HepG2 (cell line): Measurements from ENCODE around the gene PCIF1. TPM values are rescaled to one million over a fixed set of nuclear protein-coding genes. Genes with fewer than 3 reads are reported as not detected.

Experiments used
- BRCA1 ChIP-seq: sonication (generic); formaldehyde crosslinking; IDR thresholded peaks from 2 replicates; pipeline ENCODE4 v1.4.0; 2020; ENCODE audit warnings: missing genetic modification reagents
- CBX2 ChIP-seq, 2 experiments: fragments of 200-600 bp in 1 of 2; sonication (generic); formaldehyde crosslinking in 1 of 2; IDR thresholded peaks; 2 replicates each; pipeline versions ENCODE4 v1.7.0 to v1.8.1; 2018 to 2022; ENCODE audit warnings: low read depth in 2 of 2, low read length in 1 of 2, mild to moderate bottlenecking in 1 of 2, missing genetic modification reagents in 1 of 2
- FOXK1 ChIP-seq: sonication (generic); formaldehyde crosslinking; IDR thresholded peaks from 2 replicates; pipeline ENCODE4 v1.4.0; 2020; ENCODE audit warnings: low read depth, missing genetic modification reagents, borderline replicate concordance
- HNF4A ChIP-seq: sonication (generic); formaldehyde crosslinking; IDR thresholded peaks from 2 replicates; pipeline ENCODE4 v1.4.0; 2020; ENCODE audit warnings: missing genetic modification reagents
- IKZF5 ChIP-seq: IDR thresholded peaks from 2 replicates; pipeline ENCODE4 v1.6.1; 2018; ENCODE audit warnings: missing genetic modification reagents, mild to moderate bottlenecking, missing compliant biosample characterization
- JUNB ChIP-seq: sonication (generic); formaldehyde crosslinking; IDR thresholded peaks from 2 replicates; pipeline ENCODE4 v1.8.0; 2022; ENCODE audit warnings: missing genetic modification reagents, mild to moderate bottlenecking, borderline replicate concordance
- KAT2B ChIP-seq: fragments of 150-350 bp; IDR thresholded peaks from 2 replicates; pipeline ENCODE4 v1.6.1; 2014; ENCODE audit warnings: low read depth, low read length, borderline replicate concordance
- MXD3 ChIP-seq: IDR thresholded peaks from 2 replicates; pipeline ENCODE4 v1.6.1; 2016; ENCODE audit warnings: mild to moderate bottlenecking, missing biosample characterization, missing genetic modification reagents
- SATB2 ChIP-seq: sonication (generic); formaldehyde crosslinking; IDR thresholded peaks from 2 replicates; pipeline ENCODE4 v1.5.0; 2020; ENCODE audit warnings: missing genetic modification reagents
- SMAD9 ChIP-seq: sonication (generic); formaldehyde crosslinking; IDR thresholded peaks from 2 replicates; pipeline ENCODE4 v1.5.1; 2020; ENCODE audit warnings: mild to moderate bottlenecking, missing genetic modification reagents
- ZBTB7A ChIP-seq: sonication (generic); formaldehyde crosslinking; IDR thresholded peaks from 2 replicates; pipeline ENCODE4 v1.8.0; 2022; ENCODE audit warnings: mild to moderate bottlenecking, missing genetic modification reagents
- ZFP36 ChIP-seq: fragments of 150-350 bp; IDR thresholded peaks from 2 replicates; pipeline ENCODE4 v1.6.1; 2018; ENCODE audit warnings: borderline replicate concordance, low read length, low read depth; ENCODE audit not compliant: partially characterized antibody
- ZNF180 ChIP-seq: sonication (generic); formaldehyde crosslinking; IDR thresholded peaks from 2 replicates; pipeline ENCODE4 v1.4.0; 2020; ENCODE audit warnings: low read depth, missing genetic modification reagents, borderline replicate concordance
- ZNF230 ChIP-seq: sonication (generic); formaldehyde crosslinking; IDR thresholded peaks from 2 replicates; pipeline ENCODE4 v1.4.0; 2020; ENCODE audit warnings: mild to moderate bottlenecking, missing genetic modification reagents
- ZNF235 ChIP-seq: sonication (generic); formaldehyde crosslinking; IDR thresholded peaks from 2 replicates; pipeline ENCODE4 v1.8.1; 2023; ENCODE audit warnings: mild to moderate bottlenecking, missing genetic modification reagents, borderline replicate concordance
- ZNF253 ChIP-seq: sonication (generic); formaldehyde crosslinking; IDR thresholded peaks from 2 replicates; pipeline ENCODE4 v1.8.0; 2022; ENCODE audit warnings: mild to moderate bottlenecking, missing genetic modification reagents, borderline replicate concordance
- ZNF660 ChIP-seq: sonication (generic); formaldehyde crosslinking; IDR thresholded peaks from 2 replicates; pipeline ENCODE4 v1.5.1; 2020; ENCODE audit warnings: mild to moderate bottlenecking, low read depth, missing genetic modification reagents, borderline replicate concordance
- ZNF709 ChIP-seq: sonication (generic); formaldehyde crosslinking; IDR thresholded peaks from 2 replicates; pipeline ENCODE4 v1.5.0; 2020; ENCODE audit warnings: mild to moderate bottlenecking, missing genetic modification reagents
- ZNF775 ChIP-seq: sonication (generic); formaldehyde crosslinking; IDR thresholded peaks from 2 replicates; pipeline ENCODE4 v1.4.0; 2020; ENCODE audit warnings: missing genetic modification reagents, mild to moderate bottlenecking, moderate library complexity, borderline replicate concordance
- polyA plus RNA-seq, 8 experiments: library from polyadenylated mRNA; depleted of rRNA in 3 of 8; stranded (reverse) in 7 of 8; unstranded in 1 of 8; fragments of >200 nt; fragmentation: Illumina TruSeq in 4 of 8; extraction: Trizol in 4 of 8; gene quantifications; 2 replicates each; pipeline versions ENCODE4 v1.2.1 to v1.2.3, GENCODE V29; 2011 to 2016; ENCODE audit warnings: low read depth in 4 of 8, missing spikeins in 1 of 8, mixed read lengths in 1 of 8; ENCODE audit not compliant: insufficient read depth in 1 of 8
- total RNA-seq, 5 experiments: library from RNA; depleted of rRNA; stranded (reverse); fragments of >200 nt; fragmentation: Illumina TruSeq; extraction: Trizol; gene quantifications; 2 replicates each; pipeline ENCODE4 v1.2.3, GENCODE V29; 2016; ENCODE audit warnings: low read depth in 1 of 5
- TF ChIP-seq, protein P1 (sequence below): IDR thresholded peaks from 2 replicates; pipeline ENCODE4 v1.6.1; 2016
- TF ChIP-seq, protein P2 (sequence below): sonication (generic); formaldehyde crosslinking; IDR thresholded peaks from 2 replicates; pipeline ENCODE4 v1.9.0; 2021; ENCODE audit warnings: missing genetic modification reagents, borderline replicate concordance
- TF ChIP-seq, protein P3 (sequence below): sonication (generic); formaldehyde crosslinking; IDR thresholded peaks from 2 replicates; pipeline ENCODE4 v1.5.0; 2020; ENCODE audit warnings: mild to moderate bottlenecking, low read depth, missing genetic modification reagents, borderline replicate concordance

Gene PCIF1
- total and polyA plus RNA-seq, 2 of the 13 experiments (the other 11 are each of a cell fraction or from before 2014, with no cell fraction given): 20.9 to 24.4 TPM

- TF ChIP-seq, protein P1, sequence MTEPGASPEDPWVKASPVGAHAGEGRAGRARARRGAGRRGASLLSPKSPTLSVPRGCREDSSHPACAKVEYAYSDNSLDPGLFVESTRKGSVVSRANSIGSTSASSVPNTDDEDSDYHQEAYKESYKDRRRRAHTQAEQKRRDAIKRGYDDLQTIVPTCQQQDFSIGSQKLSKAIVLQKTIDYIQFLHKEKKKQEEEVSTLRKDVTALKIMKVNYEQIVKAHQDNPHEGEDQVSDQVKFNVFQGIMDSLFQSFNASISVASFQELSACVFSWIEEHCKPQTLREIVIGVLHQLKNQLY (CRISPR knock-in tag): peak; percentile 25; the same call in 1 of the 2 replicates
- TF ChIP-seq BRCA1 (CRISPR knock-in tag): peak; percentile 90; the same call in 1 of the 2 replicates
- no peak for TF ChIP-seq ZNF660 (CRISPR knock-in tag)
- no peak; the same call in 1 of the 2 replicates for TF ChIP-seq ZNF235 (CRISPR knock-in tag)
- TF ChIP-seq JUNB (CRISPR knock-in tag): no peak
- no peak; the same call in none of the 2 replicates for TF ChIP-seq ZNF709
- peak; percentile 95; the same call in 1 of the 2 replicates for TF ChIP-seq SMAD9
- no peak for TF ChIP-seq ZNF253 (CRISPR knock-in tag)
- peak; percentile 70 for TF ChIP-seq ZFP36
- peak; percentile 61; the same call in 1 of the 2 replicates for TF ChIP-seq MXD3
- no peak for TF ChIP-seq ZNF775 (CRISPR knock-in tag)
- TF ChIP-seq FOXK1 (CRISPR knock-in tag): peak; percentile 63; the same call in 1 of the 2 replicates
- peak; percentile 43; the same call in 1 of the 2 replicates for TF ChIP-seq ZBTB7A (CRISPR knock-in tag)
- peak; percentile 67; the same call in 1 of the 2 replicates for TF ChIP-seq IKZF5
- TF ChIP-seq, protein P2, sequence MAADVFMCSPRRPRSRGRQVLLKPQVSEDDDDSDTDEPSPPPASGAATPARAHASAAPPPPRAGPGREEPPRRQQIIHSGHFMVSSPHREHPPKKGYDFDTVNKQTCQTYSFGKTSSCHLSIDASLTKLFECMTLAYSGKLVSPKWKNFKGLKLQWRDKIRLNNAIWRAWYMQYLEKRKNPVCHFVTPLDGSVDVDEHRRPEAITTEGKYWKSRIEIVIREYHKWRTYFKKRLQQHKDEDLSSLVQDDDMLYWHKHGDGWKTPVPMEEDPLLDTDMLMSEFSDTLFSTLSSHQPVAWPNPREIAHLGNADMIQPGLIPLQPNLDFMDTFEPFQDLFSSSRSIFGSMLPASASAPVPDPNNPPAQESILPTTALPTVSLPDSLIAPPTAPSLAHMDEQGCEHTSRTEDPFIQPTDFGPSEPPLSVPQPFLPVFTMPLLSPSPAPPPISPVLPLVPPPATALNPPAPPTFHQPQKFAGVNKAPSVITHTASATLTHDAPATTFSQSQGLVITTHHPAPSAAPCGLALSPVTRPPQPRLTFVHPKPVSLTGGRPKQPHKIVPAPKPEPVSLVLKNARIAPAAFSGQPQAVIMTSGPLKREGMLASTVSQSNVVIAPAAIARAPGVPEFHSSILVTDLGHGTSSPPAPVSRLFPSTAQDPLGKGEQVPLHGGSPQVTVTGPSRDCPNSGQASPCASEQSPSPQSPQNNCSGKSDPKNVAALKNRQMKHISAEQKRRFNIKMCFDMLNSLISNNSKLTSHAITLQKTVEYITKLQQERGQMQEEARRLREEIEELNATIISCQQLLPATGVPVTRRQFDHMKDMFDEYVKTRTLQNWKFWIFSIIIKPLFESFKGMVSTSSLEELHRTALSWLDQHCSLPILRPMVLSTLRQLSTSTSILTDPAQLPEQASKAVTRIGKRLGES: peak; percentile 42; the same call in 1 of the 2 replicates
- no peak; the same call in 1 of the 2 replicates for TF ChIP-seq CBX2 (IDR thresholded peaks at IDR 0.05; ENCODE audit: low read depth, low read length)
- 0 out of 2 replicates have a peak, but pooled peaks have one; percentile 10 for TF ChIP-seq CBX2 (CRISPR knock-in tag; IDR thresholded peaks at IDR 0.05; ENCODE audit: low read depth)
- TF ChIP-seq ZNF180 (CRISPR knock-in tag): no peak
- TF ChIP-seq, protein P3, sequence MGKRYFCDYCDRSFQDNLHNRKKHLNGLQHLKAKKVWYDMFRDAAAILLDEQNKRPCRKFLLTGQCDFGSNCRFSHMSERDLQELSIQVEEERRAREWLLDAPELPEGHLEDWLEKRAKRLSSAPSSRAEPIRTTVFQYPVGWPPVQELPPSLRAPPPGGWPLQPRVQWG (CRISPR knock-in tag): no peak
- TF ChIP-seq SATB2: no peak
- TF ChIP-seq HNF4A (CRISPR knock-in tag): peak; percentile 48
- no peak for TF ChIP-seq KAT2B
- peak; percentile 5; the same call in 1 of the 2 replicates for TF ChIP-seq ZNF230 (CRISPR knock-in tag)
Observed at GRCh38 chr20:45890077-45890984, 44.2 kb upstream of the PCIF1 start (continued).
